HG03460 (cell line): ENCODE data around the gene TANGO2.

Source experiments
- ATAC-seq: cut with Tn5 transposase; IDR thresholded peaks from one replicate; pipeline ENCODE4 v1.9.1; 2021; ENCODE audit not compliant: unreplicated experiment

TANGO2 gene

DNA sequence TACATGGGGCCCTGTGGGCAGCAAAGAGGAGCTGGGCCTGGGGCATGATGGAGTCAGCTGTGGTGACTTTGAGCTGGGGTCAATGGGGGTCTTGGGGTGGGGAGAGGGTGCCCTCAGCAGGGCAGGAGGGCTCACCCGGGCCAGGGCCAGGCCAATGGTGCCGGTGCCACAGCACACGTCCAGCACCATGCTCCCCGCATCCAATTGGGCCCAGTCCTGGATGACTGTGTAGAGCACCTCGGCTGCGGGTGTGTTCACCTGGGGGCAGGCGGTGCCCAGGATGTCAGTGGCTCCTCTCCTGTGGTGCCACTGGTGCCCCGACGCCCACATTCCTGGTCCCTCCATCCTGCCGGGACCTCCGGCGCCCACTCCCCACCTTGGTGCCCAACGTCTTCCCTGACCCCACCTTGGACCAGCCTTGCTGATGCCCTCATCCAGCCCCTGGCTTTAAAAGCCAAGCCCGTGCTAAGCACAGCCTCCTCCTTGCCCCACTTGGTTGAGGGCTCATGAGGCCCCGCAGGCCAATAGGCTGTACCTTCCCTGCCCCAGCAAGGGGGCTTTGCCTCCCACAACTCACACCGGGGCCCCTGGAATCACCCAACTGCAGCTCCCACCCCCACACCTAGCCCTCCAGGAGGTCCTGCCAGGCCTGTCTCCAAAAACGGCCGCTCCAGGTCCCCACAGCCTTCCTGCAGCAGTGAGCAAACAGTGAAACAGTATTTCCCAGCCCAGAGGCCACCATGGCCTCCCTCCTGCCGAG is 92.8 kb downstream of the TANGO2 start:
- no peak for ATAC-seq

DNA sequence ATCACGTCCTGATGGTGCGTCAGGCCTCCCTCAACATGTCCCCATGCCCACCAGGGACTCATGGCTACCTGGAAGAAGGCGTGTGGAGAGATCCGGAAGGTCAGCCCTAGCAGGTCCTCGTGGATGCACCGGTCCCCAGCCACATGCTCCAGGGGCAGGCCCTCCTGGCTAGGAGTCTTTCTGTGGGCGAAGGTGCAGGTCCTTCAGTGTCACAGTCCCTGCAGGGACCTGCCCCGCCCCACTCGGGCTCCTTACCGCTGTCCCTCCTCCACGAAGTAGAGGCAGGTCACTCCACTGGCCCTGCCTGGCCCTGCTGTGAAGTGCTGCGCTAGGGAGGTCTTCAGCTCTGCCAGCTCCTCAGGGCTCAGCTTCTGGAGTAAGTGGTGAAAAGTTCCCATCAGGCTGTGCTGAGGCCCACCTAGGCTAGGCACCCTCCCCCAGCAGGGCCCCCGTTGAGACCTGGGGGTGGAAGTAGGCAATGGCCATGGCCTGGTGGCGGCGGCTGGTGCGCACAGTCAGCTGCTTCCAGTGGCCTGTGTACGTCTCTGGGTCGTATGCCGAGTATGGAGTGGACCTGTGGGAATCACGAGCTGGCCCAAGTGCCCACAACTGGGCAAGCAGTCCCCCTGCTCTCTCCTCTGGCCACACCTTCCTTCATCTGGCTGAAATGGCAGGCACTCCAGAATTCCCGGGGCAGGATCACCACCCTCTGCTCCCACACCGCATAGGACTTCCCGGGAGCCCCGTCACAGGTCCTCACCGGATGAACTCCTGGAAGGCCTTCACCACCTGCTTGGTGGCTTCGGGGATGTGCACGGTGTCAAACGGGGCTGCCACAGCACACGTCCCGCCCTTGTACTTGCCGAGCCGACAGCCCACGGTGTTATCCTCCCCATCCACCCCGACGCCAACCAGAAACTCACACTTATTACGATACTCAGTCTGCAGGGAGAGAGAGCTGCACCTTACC is 93.9 kb downstream of the TANGO2 start:
- no peak for ATAC-seq

DNA sequence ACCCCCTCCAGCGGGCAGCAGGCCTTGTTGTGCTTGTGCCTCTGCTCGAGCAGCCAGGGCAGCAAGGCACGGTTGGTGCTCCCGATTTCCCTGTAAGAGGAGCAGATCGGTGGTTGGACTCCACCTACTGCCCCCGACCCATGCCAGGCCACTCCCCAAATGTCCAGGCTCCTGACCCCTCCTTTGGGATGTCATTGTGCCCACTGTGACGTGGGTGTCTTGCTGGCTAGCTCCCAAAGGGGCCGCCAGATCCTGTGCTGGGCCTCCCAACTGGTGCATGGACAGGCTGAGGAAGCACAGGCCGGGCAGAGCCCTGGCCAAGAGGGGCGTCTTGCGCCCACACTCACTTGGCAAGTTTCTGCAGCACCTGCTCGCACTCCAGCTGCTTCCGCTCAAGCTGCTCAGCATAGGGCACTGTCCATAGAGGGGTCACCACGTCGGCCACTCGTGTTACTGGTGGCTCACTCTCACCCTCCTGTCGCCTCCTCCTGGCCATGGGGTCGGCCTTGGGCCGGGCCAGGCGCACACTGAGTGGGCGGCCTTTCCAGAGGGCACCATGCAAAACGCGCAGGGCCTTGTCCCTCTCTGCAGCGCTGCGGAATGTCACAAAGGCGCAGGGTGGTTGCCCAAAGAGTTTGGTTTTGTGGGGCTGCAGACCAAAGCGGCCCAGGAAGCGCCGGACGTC is 94.9 kb downstream of the TANGO2 start, which contains the start of gene RANBP1:
TSS of gene RANBP1 (plus strand) at position 414 of the 685 bp plus-strand sequence. CDS start at position 495, 81 bp downstream.
- ATAC-seq: no peak

DNA sequence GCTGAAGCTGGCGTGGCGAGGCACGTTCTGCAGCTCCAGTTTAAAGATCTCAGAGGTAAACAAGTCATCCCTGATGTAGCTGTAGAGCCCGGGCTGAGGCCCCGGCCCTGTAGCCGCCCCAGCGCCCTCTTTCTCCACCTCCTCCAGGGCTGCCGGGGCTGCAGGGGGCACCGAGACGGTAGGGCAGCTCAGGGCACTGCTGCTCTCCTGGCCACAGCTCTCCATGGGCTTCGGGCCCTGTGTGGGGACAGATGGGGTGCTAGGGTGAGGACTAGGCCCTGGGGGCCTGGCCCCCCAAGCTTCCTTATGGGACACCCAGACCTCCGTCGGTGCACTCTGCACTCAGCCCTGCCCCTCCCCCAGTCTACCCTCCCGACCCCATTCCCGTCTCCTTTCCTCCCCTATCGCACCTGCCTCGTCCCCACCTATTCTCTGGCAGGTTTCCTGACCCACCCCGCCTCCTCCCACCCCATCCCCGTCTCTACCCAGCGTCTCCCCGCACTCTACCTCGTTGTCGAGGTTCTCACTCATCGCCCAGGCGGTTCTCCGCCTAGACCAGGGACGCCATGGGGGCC is 95.6 kb downstream of the TANGO2 start:
- no peak for ATAC-seq
